ENCODE results near the gene SLC35F1.

The SLC35F1 gene

GRCh38 chr6:117933471-117933870 is 26.4 kb downstream of the SLC35F1 start:
- DNase-seq (ENCODE audit: low read depth) = no peak
- TF ChIP-seq, protein P1, sequence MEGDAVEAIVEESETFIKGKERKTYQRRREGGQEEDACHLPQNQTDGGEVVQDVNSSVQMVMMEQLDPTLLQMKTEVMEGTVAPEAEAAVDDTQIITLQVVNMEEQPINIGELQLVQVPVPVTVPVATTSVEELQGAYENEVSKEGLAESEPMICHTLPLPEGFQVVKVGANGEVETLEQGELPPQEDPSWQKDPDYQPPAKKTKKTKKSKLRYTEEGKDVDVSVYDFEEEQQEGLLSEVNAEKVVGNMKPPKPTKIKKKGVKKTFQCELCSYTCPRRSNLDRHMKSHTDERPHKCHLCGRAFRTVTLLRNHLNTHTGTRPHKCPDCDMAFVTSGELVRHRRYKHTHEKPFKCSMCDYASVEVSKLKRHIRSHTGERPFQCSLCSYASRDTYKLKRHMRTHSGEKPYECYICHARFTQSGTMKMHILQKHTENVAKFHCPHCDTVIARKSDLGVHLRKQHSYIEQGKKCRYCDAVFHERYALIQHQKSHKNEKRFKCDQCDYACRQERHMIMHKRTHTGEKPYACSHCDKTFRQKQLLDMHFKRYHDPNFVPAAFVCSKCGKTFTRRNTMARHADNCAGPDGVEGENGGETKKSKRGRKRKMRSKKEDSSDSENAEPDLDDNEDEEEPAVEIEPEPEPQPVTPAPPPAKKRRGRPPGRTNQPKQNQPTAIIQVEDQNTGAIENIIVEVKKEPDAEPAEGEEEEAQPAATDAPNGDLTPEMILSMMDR (conservative IDR thresholded peaks at IDR 0.05; ENCODE audit: low read length) = no peak

DNA sequence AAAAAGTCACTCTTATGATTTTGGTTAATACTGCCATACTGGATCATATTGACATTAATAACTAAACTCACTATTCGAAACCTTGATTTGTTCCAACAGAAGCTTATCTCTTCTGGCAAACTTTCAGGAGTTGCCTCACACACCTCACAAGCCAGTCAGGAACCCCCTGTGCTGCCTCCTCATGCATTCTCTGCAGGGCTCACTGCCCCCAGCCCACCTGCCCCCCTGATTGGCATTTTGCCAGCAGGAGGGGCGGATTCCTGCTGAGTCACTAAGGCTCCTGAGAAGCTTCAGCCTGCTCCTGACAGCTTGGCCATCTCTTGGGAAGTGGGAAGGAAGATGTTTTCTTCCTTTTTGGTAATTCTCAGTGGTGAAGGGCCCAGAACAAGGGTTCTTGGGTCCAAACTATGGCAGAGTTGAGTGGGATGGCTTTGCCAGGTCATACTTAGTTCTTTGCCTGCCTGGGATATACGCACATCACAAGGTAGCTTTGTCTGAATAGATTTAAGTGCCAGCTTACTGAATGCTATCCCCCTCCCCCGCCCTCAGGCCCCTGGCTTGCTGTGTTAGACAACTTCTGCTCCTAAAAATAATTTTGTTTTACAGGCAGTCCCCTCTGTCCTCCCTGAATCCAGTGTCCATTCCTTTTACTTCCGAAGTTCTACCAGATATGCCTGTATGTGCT is 31.4 kb downstream of the SLC35F1 start:
- TF ChIP-seq, protein P1 (conservative IDR thresholded peaks at IDR 0.05; ENCODE audit: low read length) = no peak
- H3K4me3 ChIP-seq (ENCODE audit: low read length) = no peak overlapping the region
- no peak for DNase-seq (ENCODE audit: low read depth)

More at GRCh38 chr6:117933471-117933870, 26.4 kb downstream of the SLC35F1 start:
- H3K4me3 ChIP-seq (ENCODE audit: low read length) = no peak overlapping the region

DNA sequence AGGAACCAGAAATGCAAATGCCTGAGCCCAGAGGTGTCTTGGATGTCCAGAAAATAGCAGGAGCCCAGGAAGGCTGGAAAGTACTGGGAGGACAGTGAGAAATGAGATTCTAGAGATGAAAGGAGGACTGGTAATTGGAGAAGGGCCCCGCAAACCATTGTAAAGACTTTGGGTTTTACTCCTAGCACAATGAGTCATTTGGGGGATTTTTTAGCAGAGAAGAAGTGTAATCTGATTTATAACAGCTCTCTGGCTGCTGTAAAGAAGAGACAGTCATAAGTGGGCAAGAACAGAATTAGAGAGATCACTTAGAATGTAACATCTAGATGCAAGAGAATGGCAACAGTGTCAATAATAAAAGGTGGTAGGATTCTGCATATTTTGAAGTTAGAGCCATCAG is 40.2 kb downstream of the SLC35F1 start:
- DNase-seq (ENCODE audit: low read depth) = no peak
- TF ChIP-seq, protein P1 (conservative IDR thresholded peaks at IDR 0.05; ENCODE audit: low read length) = no peak
- H3K4me3 ChIP-seq (ENCODE audit: low read length) = no peak overlapping the region

DNA sequence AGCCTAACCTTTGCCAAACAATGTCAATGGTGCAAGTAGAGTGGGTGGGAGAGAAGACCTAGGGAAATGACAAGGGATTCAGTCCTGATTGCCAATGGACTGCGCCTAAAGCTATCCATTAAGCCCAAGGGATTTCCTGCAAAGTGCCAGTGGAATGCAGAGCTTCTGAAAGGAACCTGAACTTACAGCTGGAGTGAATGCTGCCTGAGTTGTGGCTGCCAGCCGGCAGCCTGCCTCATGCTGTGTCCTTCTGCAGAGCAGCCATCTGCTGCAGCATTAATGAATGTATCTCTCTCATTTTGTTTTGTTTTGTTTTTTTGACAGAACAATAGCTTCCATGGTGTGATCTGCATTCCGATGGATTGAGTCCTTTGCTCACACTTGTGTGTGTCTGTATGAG is 44.7 kb downstream of the SLC35F1 start:
- H3K4me3 ChIP-seq (ENCODE audit: low read length) = no peak overlapping the region
- TF ChIP-seq, protein P1 (conservative IDR thresholded peaks at IDR 0.05; ENCODE audit: low read length) = no peak
- no peak for DNase-seq (ENCODE audit: low read depth)

DNA sequence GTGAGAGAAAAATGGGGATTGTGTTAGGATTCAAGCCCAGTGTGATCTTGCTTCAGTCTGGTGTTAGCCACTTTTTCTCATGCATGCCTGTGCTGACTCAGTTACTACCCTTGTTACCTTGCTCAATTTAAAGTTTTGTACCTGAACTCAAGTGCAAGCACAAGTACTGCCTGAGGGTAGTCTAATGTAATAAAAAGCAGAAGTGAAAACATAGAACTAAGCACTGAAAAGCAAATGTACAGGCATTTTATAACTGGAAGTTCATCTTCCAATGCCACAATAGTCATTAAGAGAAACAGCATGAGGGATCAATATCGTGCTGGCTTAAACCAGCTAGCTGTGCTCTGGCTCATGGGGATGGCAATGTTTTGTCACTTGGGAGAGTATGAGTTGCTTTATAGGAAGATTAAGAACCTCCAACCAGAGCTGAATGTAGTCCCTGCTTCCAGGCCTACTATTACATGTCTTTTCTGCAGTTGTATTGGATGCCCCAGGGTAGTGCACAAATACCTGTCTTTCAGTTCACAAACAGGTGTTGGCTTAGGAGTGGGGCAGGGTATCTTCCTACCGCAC is 48.7 kb downstream of the SLC35F1 start:
- TF ChIP-seq, protein P1 (conservative IDR thresholded peaks at IDR 0.05; ENCODE audit: low read length) = no peak
- no peak for DNase-seq (ENCODE audit: low read depth)
- no peak overlapping the region for H3K4me3 ChIP-seq (ENCODE audit: low read length)

GRCh38 chr6:117956386-117956785 is 49.3 kb downstream of the SLC35F1 start:
- no peak overlapping the region for H3K4me3 ChIP-seq (ENCODE audit: low read length)
- TF ChIP-seq, protein P1 (conservative IDR thresholded peaks at IDR 0.05; ENCODE audit: low read length) = no peak
- DNase-seq (ENCODE audit: low read depth) = no peak

GRCh38 chr6:117958536-117958935 is 51.5 kb downstream of the SLC35F1 start:
- no peak for DNase-seq (ENCODE audit: low read depth)
- no peak overlapping the region for H3K4me3 ChIP-seq (ENCODE audit: low read length)
- TF ChIP-seq, protein P1 (conservative IDR thresholded peaks at IDR 0.05; ENCODE audit: low read length) = no peak

Data from AG10803 (cell line).